ENCODE results near the gene CEP192. TPM values are rescaled to one million over a fixed set of nuclear protein-coding genes. Genes with fewer than 3 reads are reported as not detected.

Gene CEP192
- total RNA-seq, 1 donor from 2014 or later, result 58.7 TPM

- Histone ChIP-seq H3K4me1 (no peaks in the 10 kb centered on the region), H3F3A (ENCODE audit: low read depth) (no peaks in the 10 kb centered on the region), H4K20me1 (ENCODE audit: low read depth) (no peaks in the 10 kb centered on the region), H3K4me3 (no peak overlapping the region), H3K9me3 (ENCODE audit: low read depth) (no peaks in the 10 kb centered on the region), H3K27ac (no peak overlapping the region), H2AFZ (replicated peaks) (no peak overlapping the region), H3K79me2 (ENCODE audit: low read depth) (no peaks in the 10 kb centered on the region), H3K36me3 (peaks cover 16% of the 10 kb centered on the region), H3K9ac (no peak overlapping the region), H3K4me2 (no peak overlapping the region), H3K27me3 (no peaks in the 10 kb centered on the region)
- DNase-seq (ENCODE audit: low spot score), result no peak
- H3K27me3 Mint-ChIP-seq (ENCODE audit: insufficient read depth, low read depth), result no peaks in the 10 kb centered on the region
- peaks cover 41% of the 10 kb centered on the region for H3K36me3 Mint-ChIP-seq
- H3K4me1 Mint-ChIP-seq, result no peaks in the 10 kb centered on the region
- H3K9me3 Mint-ChIP-seq, result no peaks in the 10 kb centered on the region
- H3K4me3 Mint-ChIP-seq, result no peak overlapping the region
- no peak overlapping the region for H3K27ac Mint-ChIP-seq
- TF ChIP-seq EZH2phosphoT487 (IDR thresholded peaks at IDR 0.05) (no peak), EZH2 (IDR thresholded peaks at IDR 0.05) (no peak), CTCF (IDR thresholded peaks at IDR 0.05) (no peak)
Measured at GRCh38 chr18:13051159-13051558, 60.0 kb downstream of the CEP192 start.

- H3K27me3 Mint-ChIP-seq (ENCODE audit: insufficient read depth, low read depth), result no peaks in the 10 kb centered on the region
- no peaks in the 10 kb centered on the region for H3K9me3 Mint-ChIP-seq
- H3K36me3 Mint-ChIP-seq, result peaks cover 39% of the 10 kb centered on the region
- no peak for TF ChIP-seq EZH2phosphoT487 (IDR thresholded peaks at IDR 0.05)
- TF ChIP-seq EZH2 (IDR thresholded peaks at IDR 0.05), result no peak
- TF ChIP-seq CTCF (IDR thresholded peaks at IDR 0.05), result no peak
- H3K4me3 Mint-ChIP-seq, result no peak overlapping the region
- Histone ChIP-seq H3K27ac (no peak overlapping the region), H3K36me3 (peaks cover 22% of the 10 kb centered on the region), H3K4me1 (no peaks in the 10 kb centered on the region), H3K9ac (no peak overlapping the region), H3F3A (ENCODE audit: low read depth) (no peaks in the 10 kb centered on the region), H3K4me3 (no peak overlapping the region), H3K79me2 (ENCODE audit: low read depth) (no peaks in the 10 kb centered on the region), H2AFZ (replicated peaks) (no peak overlapping the region), H3K27me3 (no peaks in the 10 kb centered on the region), H3K9me3 (ENCODE audit: low read depth) (no peaks in the 10 kb centered on the region), H4K20me1 (ENCODE audit: low read depth) (no peaks in the 10 kb centered on the region), H3K4me2 (no peak overlapping the region)
- no peak for DNase-seq (ENCODE audit: low spot score)
- no peaks in the 10 kb centered on the region for H3K4me1 Mint-ChIP-seq
- H3K27ac Mint-ChIP-seq, result no peak overlapping the region
Measured at GRCh38 chr18:13051950-13052349, 60.8 kb downstream of the CEP192 start.

GRCh38 chr18:13054336-13054735 lies 63.2 kb downstream of the CEP192 start:
- no peaks in the 10 kb centered on the region for H3K79me2 ChIP-seq (ENCODE audit: low read depth)
- H3K27ac ChIP-seq, result no peak overlapping the region
- no peak overlapping the region for H3K27ac Mint-ChIP-seq
- no peak for DNase-seq (ENCODE audit: low spot score)
- H3K4me1 Mint-ChIP-seq, result no peaks in the 10 kb centered on the region
- no peak overlapping the region for H2AFZ ChIP-seq (replicated peaks)
- H3K9me3 ChIP-seq (ENCODE audit: low read depth), result no peaks in the 10 kb centered on the region
- no peaks in the 10 kb centered on the region for H3F3A ChIP-seq (ENCODE audit: low read depth)
- H3K9me3 Mint-ChIP-seq, result no peaks in the 10 kb centered on the region
- no peaks in the 10 kb centered on the region for H3K4me1 ChIP-seq
- H3K36me3 ChIP-seq, result peaks cover 15% of the 10 kb centered on the region
- no peak overlapping the region for H3K4me2 ChIP-seq
- H3K4me3 Mint-ChIP-seq, result no peak overlapping the region
- no peak overlapping the region for H3K4me3 ChIP-seq
- no peaks in the 10 kb centered on the region for H4K20me1 ChIP-seq (ENCODE audit: low read depth)
- H3K9ac ChIP-seq, result no peak overlapping the region
- H3K27me3 Mint-ChIP-seq (ENCODE audit: insufficient read depth, low read depth), result no peaks in the 10 kb centered on the region
- peaks cover 37% of the 10 kb centered on the region for H3K36me3 Mint-ChIP-seq
- no peaks in the 10 kb centered on the region for H3K27me3 ChIP-seq
- TF ChIP-seq CTCF (IDR thresholded peaks at IDR 0.05), result no peak
